Ascending aorta (tissue), 2 donors: Measurements from ENCODE around the gene DOCK3. TPM values are rescaled to one million over a fixed set of nuclear protein-coding genes. Genes with fewer than 3 reads are reported as not detected.

ENCODE experiments used
- DNase-seq, 2 donors: peaks; one replicate each; pipeline ENCODE4 v3.0.0-alpha.2; 2019; ENCODE audit warnings: low spot score in 2 of 2
- H3K27ac ChIP-seq, 2 donors: fragments of 200-600 bp; sonication (generic); one replicate each; pipeline ENCODE4 v1.5.1; 2016 to 2017; ENCODE audit warnings: mild to moderate bottlenecking in 1 of 2
- H3K27me3 ChIP-seq: fragments of 200-600 bp; sonication (generic); one replicate; pipeline ENCODE4 v1.5.1; 2017
- H3K36me3 ChIP-seq, 2 donors: fragments of 200-600 bp; sonication (generic); one replicate each; pipeline ENCODE4 v1.5.1; 2016
- H3K4me1 ChIP-seq, 2 donors: fragments of 200-600 bp; sonication (generic); one replicate each; pipeline ENCODE4 v1.5.1; 2016 to 2017; ENCODE audit warnings: mild to moderate bottlenecking in 1 of 2
- H3K4me3 ChIP-seq, 2 donors: fragments of 200-600 bp; sonication (generic); one replicate each; pipeline ENCODE4 v1.5.1; 2016 to 2017; ENCODE audit warnings: mild to moderate bottlenecking in 1 of 2
- H3K9me3 ChIP-seq, 2 donors: fragments of 200-600 bp; sonication (generic); one replicate each; pipeline ENCODE4 v1.5.1; 2016
- intact Hi-C: fragments of 100-400 bp; cut with DNase I; formaldehyde crosslinking; loops from one replicate; pipeline ENCODE4 v1.15.1; 2023
- total RNA-seq: library from RNA; depleted of rRNA; stranded (reverse); fragments of >200 nt; gene quantifications from one replicate; pipeline ENCODE4 v1.1.0, GENCODE V29; 2016
- TF ChIP-seq, protein P1 (sequence below), 3 experiments: fragments of 200-600 bp in 2 of 3; fragments of 450-650 bp in 1 of 3; sonication (generic) in 2 of 3; IDR thresholded peaks; one replicate each; pipeline ENCODE4 v1.5.1; 2016 to 2019; ENCODE audit warnings: antibody characterized with exemption in 3 of 3, mild to moderate bottlenecking in 1 of 3, moderate library complexity in 1 of 3

DOCK3 gene
- total RNA-seq, 1 donor from 2014 or later: 3.9 TPM

DNA sequence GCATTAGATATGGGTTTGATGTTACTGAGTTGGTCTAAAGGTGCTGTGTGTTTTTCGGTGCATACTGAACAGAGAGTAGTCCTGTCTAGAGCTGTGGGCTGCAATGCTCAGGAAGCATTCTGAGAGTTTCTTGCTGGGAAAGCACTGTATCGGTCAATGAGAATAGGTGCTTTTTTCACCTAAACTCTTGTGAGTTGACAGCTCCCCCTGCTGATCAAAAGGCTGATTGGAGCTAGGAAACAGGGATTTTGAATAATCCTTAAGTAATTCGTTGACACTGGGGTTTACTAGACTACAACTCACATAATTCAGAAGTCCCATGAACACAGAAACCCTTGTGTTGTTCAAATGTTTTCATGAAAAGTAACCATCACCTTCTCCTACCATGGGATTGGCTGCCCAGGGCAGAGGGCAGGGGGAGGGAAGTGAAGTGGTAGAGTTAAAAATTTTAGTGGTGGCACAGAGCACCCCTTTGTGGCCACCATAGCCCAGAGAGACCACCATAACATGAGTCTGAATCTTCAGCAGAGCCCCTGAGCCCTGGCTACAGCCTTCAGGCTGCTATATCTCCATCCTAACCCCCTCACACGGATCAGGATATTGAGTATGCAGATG lies 697.3 kb downstream of the DOCK3 start:
- Histone ChIP-seq H3K4me1 (no peaks in the 10 kb centered on the region), H3K36me3 (no peaks in the 10 kb centered on the region), H3K4me3 (no peak overlapping the region), H3K27me3 (no peaks in the 10 kb centered on the region), H3K9me3 (no peaks in the 10 kb centered on the region), H3K27ac (no peak overlapping the region)
- peak in 1 of 2 donors; percentile 75 for DNase-seq
- intact Hi-C loops: loop anchor here (1.0 to 10.0 kb wide), 4 partner anchors 105 to 756 kb away; partner anchors contain the start of gene DOCK3
- TF ChIP-seq, protein P1, sequence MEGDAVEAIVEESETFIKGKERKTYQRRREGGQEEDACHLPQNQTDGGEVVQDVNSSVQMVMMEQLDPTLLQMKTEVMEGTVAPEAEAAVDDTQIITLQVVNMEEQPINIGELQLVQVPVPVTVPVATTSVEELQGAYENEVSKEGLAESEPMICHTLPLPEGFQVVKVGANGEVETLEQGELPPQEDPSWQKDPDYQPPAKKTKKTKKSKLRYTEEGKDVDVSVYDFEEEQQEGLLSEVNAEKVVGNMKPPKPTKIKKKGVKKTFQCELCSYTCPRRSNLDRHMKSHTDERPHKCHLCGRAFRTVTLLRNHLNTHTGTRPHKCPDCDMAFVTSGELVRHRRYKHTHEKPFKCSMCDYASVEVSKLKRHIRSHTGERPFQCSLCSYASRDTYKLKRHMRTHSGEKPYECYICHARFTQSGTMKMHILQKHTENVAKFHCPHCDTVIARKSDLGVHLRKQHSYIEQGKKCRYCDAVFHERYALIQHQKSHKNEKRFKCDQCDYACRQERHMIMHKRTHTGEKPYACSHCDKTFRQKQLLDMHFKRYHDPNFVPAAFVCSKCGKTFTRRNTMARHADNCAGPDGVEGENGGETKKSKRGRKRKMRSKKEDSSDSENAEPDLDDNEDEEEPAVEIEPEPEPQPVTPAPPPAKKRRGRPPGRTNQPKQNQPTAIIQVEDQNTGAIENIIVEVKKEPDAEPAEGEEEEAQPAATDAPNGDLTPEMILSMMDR (IDR thresholded peaks at IDR 0.05): peak; percentile 47 to 81 (median 63)

DNA sequence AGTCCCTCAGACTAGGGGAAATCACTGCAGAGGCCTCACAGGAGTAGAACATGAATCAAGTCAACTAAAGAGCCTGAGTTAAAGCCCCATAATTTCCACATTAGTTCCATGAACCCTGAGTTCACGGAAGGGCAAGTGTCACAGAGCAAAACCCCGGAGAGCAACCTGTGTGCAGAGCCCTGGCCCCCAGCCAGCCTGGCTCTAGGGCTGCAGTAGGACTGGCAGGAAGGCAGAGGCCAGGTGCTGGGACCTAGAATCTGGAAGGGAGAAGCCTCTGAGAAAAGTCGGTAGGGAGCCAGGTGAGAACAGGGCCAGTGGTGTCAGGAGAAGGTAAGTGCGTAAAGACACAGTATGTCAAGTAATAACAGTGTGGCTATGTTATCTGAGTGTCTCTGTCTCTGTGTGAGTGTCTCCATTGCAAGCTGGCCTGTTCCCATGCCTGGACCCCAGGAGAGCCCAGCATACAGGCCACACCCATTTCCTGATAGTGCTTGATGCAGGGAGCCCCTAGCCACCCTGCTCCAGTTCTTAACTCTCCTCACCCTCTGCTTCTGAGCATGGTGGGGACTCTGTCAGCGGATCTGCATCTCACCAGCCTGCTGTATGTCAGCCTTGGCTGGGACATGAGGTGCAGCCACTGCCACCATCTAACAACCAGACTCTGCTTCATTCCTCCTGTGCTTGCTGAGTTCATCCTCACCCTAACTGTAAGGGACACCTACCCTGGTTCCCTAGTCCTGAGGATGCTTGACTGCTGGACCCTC lies 699.1 kb downstream of the DOCK3 start:
- Histone ChIP-seq H3K4me3 (no peak overlapping the region), H3K4me1 (no peaks in the 10 kb centered on the region), H3K36me3 (no peaks in the 10 kb centered on the region), H3K27ac (no peak overlapping the region), H3K9me3 (no peaks in the 10 kb centered on the region), H3K27me3 (no peaks in the 10 kb centered on the region)
- TF ChIP-seq, protein P1 (IDR thresholded peaks at IDR 0.05): no peak
- DNase-seq: peak in 1 of 2 donors; percentile 50
- intact Hi-C loops: loop anchor here (2.0 to 10.0 kb wide), 3 partner anchors 107 to 699 kb away; partner anchors contain the start of gene DOCK3

DNA sequence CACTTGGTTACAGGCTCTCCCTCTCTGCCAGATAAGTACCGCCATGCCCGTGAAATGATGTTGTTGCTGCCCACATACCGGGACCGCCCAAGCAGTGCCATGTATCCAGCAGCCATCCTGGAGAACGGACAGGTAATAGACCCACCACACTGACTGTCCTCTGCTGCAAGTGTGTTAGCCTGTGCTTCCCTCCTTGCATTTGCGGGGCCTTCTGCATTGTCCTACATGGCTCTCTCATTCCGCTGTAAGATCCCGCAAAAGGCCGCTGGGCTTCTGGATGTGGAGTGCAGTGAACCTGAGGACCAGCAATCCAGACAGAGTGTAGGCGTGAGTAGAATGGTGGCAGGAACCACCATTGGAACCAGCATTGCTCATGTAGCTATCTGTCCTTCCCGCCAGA lies 699.7 kb downstream of the DOCK3 start:
- DNase-seq: no peak
- Histone ChIP-seq H3K27me3 (no peaks in the 10 kb centered on the region), H3K36me3 (no peaks in the 10 kb centered on the region), H3K4me3 (no peak overlapping the region), H3K4me1 (no peaks in the 10 kb centered on the region), H3K27ac (no peak overlapping the region), H3K9me3 (no peaks in the 10 kb centered on the region)
- TF ChIP-seq, protein P1 (IDR thresholded peaks at IDR 0.05): no peak
- intact Hi-C loops: loop anchor here (5.0 to 10.0 kb wide), 2 partner anchors 107 to 700 kb away; partner anchors contain the start of gene DOCK3

GRCh38 chr3:51375136-51375535 lies 700.4 kb downstream of the DOCK3 start:
- Histone ChIP-seq H3K27ac (no peak overlapping the region), H3K27me3 (no peaks in the 10 kb centered on the region), H3K36me3 (no peaks in the 10 kb centered on the region), H3K4me1 (no peaks in the 10 kb centered on the region), H3K9me3 (no peaks in the 10 kb centered on the region), H3K4me3 (no peak overlapping the region)
- intact Hi-C loops: loop anchor here (10.0 kb wide), 1 partner anchor 700 kb away; the partner anchor contains the start of gene DOCK3
- DNase-seq: peak in 1 of 2 donors; percentile 30
- TF ChIP-seq, protein P1 (IDR thresholded peaks at IDR 0.05): no peak

DNA sequence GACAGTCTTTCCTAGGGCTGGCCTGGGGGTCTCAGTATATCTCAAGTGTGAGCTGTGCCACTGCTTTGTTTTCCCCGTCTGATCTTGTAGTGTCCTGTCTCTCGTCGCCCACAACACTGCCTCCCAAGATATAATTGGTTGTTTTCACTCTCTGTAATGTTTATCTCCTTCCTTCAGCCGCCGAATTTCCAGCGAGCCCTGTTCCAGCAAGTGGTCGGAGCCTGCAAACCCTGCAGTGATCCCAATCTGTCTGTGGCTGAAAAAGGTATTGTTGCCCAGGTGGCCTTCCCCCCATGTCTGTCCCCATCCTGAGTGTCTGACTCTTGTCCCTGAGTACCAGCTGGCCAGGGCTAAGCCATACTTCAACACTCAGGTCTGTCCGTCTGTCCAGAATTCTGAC lies 700.8 kb downstream of the DOCK3 start:
- no peaks in the 10 kb centered on the region for H3K27me3 ChIP-seq
- DNase-seq: no peak
- no peaks in the 10 kb centered on the region for H3K9me3 ChIP-seq
- no peaks in the 10 kb centered on the region for H3K4me1 ChIP-seq
- intact Hi-C loops: loop anchor here (10.0 kb wide), 1 partner anchor 701 kb away; the partner anchor contains the start of gene DOCK3
- no peak overlapping the region for H3K27ac ChIP-seq
- no peak overlapping the region for H3K4me3 ChIP-seq
- TF ChIP-seq, protein P1 (IDR thresholded peaks at IDR 0.05): no peak
- no peaks in the 10 kb centered on the region for H3K36me3 ChIP-seq
